WTC11 (cell line): ENCODE results near the gene CTTN.

Source experiments
- CTCF ChIP-seq: fragments of 200-600 bp; IDR thresholded peaks from 2 replicates; pipeline ENCODE4 v1.8.0; 2022; ENCODE audit warnings: antibody characterized with exemption
- ETV6 ChIP-seq: sonication (generic); formaldehyde crosslinking; IDR thresholded peaks from 2 replicates; pipeline ENCODE4 v1.8.1; 2022; ENCODE audit warnings: mild to moderate bottlenecking, missing genetic modification reagents
- FOXP1 ChIP-seq: sonication (generic); formaldehyde crosslinking; IDR thresholded peaks from 2 replicates; pipeline ENCODE4 v1.8.0; 2022; ENCODE audit warnings: missing genetic modification reagents, mild to moderate bottlenecking, moderate library complexity, borderline replicate concordance
- ZNF281 ChIP-seq: sonication (generic); formaldehyde crosslinking; IDR thresholded peaks from 2 replicates; pipeline ENCODE4 v1.8.0; 2023; ENCODE audit warnings: mild to moderate bottlenecking, missing genetic modification reagents
- ZNF512 ChIP-seq: sonication (generic); formaldehyde crosslinking; IDR thresholded peaks from 2 replicates; pipeline ENCODE4 v1.8.1; 2022; ENCODE audit warnings: missing genetic modification reagents, borderline replicate concordance
- TF ChIP-seq, protein P1 (sequence below): sonication (generic); formaldehyde crosslinking; IDR thresholded peaks from 2 replicates; pipeline ENCODE4 v1.8.0; 2023; ENCODE audit warnings: missing genetic modification reagents, mild to moderate bottlenecking, borderline replicate concordance

DNA sequence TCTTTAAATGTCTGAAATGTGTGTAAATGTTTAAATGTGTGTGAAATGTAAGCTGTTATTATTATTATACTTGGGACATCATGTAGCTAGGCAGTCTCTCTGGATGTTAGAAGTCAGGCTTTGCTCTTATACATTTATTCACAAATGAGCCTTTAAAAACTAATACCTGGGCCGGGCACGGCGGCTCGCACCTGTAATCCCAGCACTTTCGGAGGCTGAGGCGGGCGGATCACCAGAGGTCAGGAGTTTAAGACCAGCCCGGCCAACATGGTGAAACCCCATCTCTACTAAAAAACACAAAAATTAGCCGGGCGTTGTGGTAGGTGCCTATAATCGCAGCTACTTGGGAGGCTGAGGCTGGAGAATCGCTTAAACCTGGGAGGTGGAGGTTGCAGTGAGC, 21.7 kb upstream of the CTTN start:
- TF ChIP-seq ZNF512 (CRISPR knock-in tag): no peak
- no peak for TF ChIP-seq CTCF
- TF ChIP-seq ZNF281: no peak
- TF ChIP-seq ETV6 (CRISPR knock-in tag): no peak
- TF ChIP-seq FOXP1 (CRISPR knock-in tag): no peak
- TF ChIP-seq, protein P1, sequence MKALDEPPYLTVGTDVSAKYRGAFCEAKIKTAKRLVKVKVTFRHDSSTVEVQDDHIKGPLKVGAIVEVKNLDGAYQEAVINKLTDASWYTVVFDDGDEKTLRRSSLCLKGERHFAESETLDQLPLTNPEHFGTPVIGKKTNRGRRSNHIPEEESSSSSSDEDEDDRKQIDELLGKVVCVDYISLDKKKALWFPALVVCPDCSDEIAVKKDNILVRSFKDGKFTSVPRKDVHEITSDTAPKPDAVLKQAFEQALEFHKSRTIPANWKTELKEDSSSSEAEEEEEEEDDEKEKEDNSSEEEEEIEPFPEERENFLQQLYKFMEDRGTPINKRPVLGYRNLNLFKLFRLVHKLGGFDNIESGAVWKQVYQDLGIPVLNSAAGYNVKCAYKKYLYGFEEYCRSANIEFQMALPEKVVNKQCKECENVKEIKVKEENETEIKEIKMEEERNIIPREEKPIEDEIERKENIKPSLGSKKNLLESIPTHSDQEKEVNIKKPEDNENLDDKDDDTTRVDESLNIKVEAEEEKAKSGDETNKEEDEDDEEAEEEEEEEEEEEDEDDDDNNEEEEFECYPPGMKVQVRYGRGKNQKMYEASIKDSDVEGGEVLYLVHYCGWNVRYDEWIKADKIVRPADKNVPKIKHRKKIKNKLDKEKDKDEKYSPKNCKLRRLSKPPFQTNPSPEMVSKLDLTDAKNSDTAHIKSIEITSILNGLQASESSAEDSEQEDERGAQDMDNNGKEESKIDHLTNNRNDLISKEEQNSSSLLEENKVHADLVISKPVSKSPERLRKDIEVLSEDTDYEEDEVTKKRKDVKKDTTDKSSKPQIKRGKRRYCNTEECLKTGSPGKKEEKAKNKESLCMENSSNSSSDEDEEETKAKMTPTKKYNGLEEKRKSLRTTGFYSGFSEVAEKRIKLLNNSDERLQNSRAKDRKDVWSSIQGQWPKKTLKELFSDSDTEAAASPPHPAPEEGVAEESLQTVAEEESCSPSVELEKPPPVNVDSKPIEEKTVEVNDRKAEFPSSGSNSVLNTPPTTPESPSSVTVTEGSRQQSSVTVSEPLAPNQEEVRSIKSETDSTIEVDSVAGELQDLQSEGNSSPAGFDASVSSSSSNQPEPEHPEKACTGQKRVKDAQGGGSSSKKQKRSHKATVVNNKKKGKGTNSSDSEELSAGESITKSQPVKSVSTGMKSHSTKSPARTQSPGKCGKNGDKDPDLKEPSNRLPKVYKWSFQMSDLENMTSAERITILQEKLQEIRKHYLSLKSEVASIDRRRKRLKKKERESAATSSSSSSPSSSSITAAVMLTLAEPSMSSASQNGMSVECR: no peak
